H7 (cell line): ENCODE results near the gene ETV2. TPM values are rescaled to one million over a fixed set of nuclear protein-coding genes. Genes with fewer than 3 reads are reported as not detected.
"Not testable (repeated sequence)": the region's sequence is repeated elsewhere in the genome, so short reads cannot be mapped to it uniquely, and the experiment has no call there.

Experiments
- DNase-seq: peaks from one replicate; pipeline ENCODE4 v3.0.0; 2012
- H3K27me3 ChIP-seq: 2 replicates; pipeline ENCODE4 v1.6.0; 2011; ENCODE audit warnings: mild to moderate bottlenecking, low read length; ENCODE audit not compliant: control insufficient read depth, insufficient read depth
- H3K36me3 ChIP-seq: replicated peaks from 2 replicates; pipeline ENCODE4 v1.5.1; 2011; ENCODE audit warnings: low read length; ENCODE audit not compliant: control insufficient read depth, insufficient read depth
- H3K4me3 ChIP-seq: 2 replicates; pipeline ENCODE4 v1.5.1; 2011; ENCODE audit warnings: low read depth, mild to moderate bottlenecking, control low read depth, low read length, moderate library complexity; ENCODE audit not compliant: insufficient read depth
- total RNA-seq: library from RNA; depleted of rRNA; stranded (reverse); fragments of >200 nt; shearing (Covaris generic); gene quantifications from 2 replicates; pipeline ENCODE4 v1.2.3, GENCODE V29; 2014; rRNA removed

Gene ETV2
- total RNA-seq: 0.35 and 0.81 TPM in 2 replicates

GRCh38 chr19:35641515-35642151, at the start of gene ETV2:
Gene ETV2 (plus strand): TSS chr19:35641745. CDS start chr19:35642461, 716 bp downstream.
- 0 out of 2 replicates have a peak within 1 kb of the TSS, but pooled peaks have one; percentile 9 for H3K4me3 ChIP-seq
- DNase-seq: peak; percentile 86
- peaks cover 7% of the 10 kb centered on the region for H3K36me3 ChIP-seq
- H3K27me3 ChIP-seq: peaks cover 10% of the 10 kb centered on the region

- DNase-seq: peak; percentile 81
- H3K36me3 ChIP-seq: no peaks in the 10 kb centered on the region
- H3K27me3 ChIP-seq: peaks cover 2% of the 10 kb centered on the region
- no peak overlapping the region for H3K4me3 ChIP-seq
Measured at GRCh38 chr19:35592226-35592625, 49.3 kb upstream of the ETV2 start.

- not testable (repeated sequence) for H3K4me3 ChIP-seq, H3K27me3 ChIP-seq, DNase-seq, H3K36me3 ChIP-seq
Measured at GRCh38 chr19:35595026-35595425, 46.5 kb upstream of the ETV2 start.

- DNase-seq: no peak
- no peaks in the 10 kb centered on the region for H3K36me3 ChIP-seq
- no peak overlapping the region for H3K4me3 ChIP-seq
- H3K27me3 ChIP-seq: peaks cover 4% of the 10 kb centered on the region
Measured at GRCh38 chr19:35595928-35596327, 45.6 kb upstream of the ETV2 start.

GRCh38 chr19:35596366-35596999, 45.1 kb upstream of the ETV2 start:
- DNase-seq: peak; percentile 75
- no peak overlapping the region for H3K4me3 ChIP-seq

GRCh38 chr19:35601971-35602370, 39.6 kb upstream of the ETV2 start:
- H3K36me3 ChIP-seq: no peaks in the 10 kb centered on the region
- H3K4me3 ChIP-seq: no peak overlapping the region
- H3K27me3 ChIP-seq: peaks cover 2% of the 10 kb centered on the region; the same call in 1 of the 2 replicates
- no peak for DNase-seq

More at GRCh38 chr19:35596366-35596999, 45.1 kb upstream of the ETV2 start:
- H3K27me3 ChIP-seq: peaks cover 4% of the 10 kb centered on the region
- no peaks in the 10 kb centered on the region for H3K36me3 ChIP-seq

GRCh38 chr19:35604436-35604835, 37.1 kb upstream of the ETV2 start:
- not testable (repeated sequence) for H3K4me3 ChIP-seq, DNase-seq, H3K27me3 ChIP-seq, H3K36me3 ChIP-seq

GRCh38 chr19:35607170-35607569, 34.4 kb upstream of the ETV2 start:
- not testable (repeated sequence) for H3K36me3 ChIP-seq, H3K4me3 ChIP-seq, H3K27me3 ChIP-seq, DNase-seq

- no peak for DNase-seq
- Histone ChIP-seq H3K36me3 (no peaks in the 10 kb centered on the region), H3K27me3 (peaks cover 3% of the 10 kb centered on the region; the same call in 1 of the 2 replicates), H3K4me3 (no peak overlapping the region)
Measured at GRCh38 chr19:35607661-35608060, 33.9 kb upstream of the ETV2 start.

- Histone ChIP-seq H3K36me3 (no peaks in the 10 kb centered on the region), H3K4me3 (no peak overlapping the region), H3K27me3 (peaks cover 3% of the 10 kb centered on the region; the same call in 1 of the 2 replicates)
- no peak for DNase-seq
Measured at GRCh38 chr19:35608251-35608650, 33.3 kb upstream of the ETV2 start.

GRCh38 chr19:35609851-35610353, 31.6 kb upstream of the ETV2 start:
- no peak for DNase-seq
- Histone ChIP-seq H3K4me3 (no peak overlapping the region), H3K27me3 (peaks cover 3% of the 10 kb centered on the region; the same call in 1 of the 2 replicates), H3K36me3 (no peaks in the 10 kb centered on the region)

- peaks cover 2% of the 10 kb centered on the region; the same call in 1 of the 2 replicates for H3K36me3 ChIP-seq
- no peak for DNase-seq
- H3K4me3 ChIP-seq: peak overlapping the region; percentile 23
- peaks cover 3% of the 10 kb centered on the region; the same call in 1 of the 2 replicates for H3K27me3 ChIP-seq
Measured at GRCh38 chr19:35612224-35612558, 29.4 kb upstream of the ETV2 start.

- peak; percentile 97 for DNase-seq
- Histone ChIP-seq H3K36me3 (peaks cover 3% of the 10 kb centered on the region; the same call in 1 of the 2 replicates), H3K27me3 (peaks cover 3% of the 10 kb centered on the region; the same call in 1 of the 2 replicates), H3K4me3 (peak within 1 kb of the TSS; percentile 93)
Measured at GRCh38 chr19:35612559-35613321, 28.8 kb upstream of the ETV2 start, which contains the start of gene HAUS5. Gene HAUS5 (plus strand): TSS chr19:35612735. CDS start chr19:35612795, 60 bp downstream.

GRCh38 chr19:35613574-35613973, 28.0 kb upstream of the ETV2 start:
- Histone ChIP-seq H3K27me3 (peaks cover 3% of the 10 kb centered on the region; the same call in 1 of the 2 replicates), H3K4me3 (no peak overlapping the region)
- no peak for DNase-seq

More at GRCh38 chr19:35613574-35613973, 28.0 kb upstream of the ETV2 start:
- H3K36me3 ChIP-seq: peaks cover 3% of the 10 kb centered on the region; the same call in 1 of the 2 replicates
